Ishikawa (cell line): ENCODE data around the gene MRPS22.

Experiments used
- CREB1 ChIP-seq: IDR thresholded peaks from 2 replicates; pipeline ENCODE4 v1.6.1; 2012; ENCODE audit warnings: low read depth
- FOXM1 ChIP-seq: IDR thresholded peaks from 2 replicates; pipeline ENCODE4 v1.6.1; 2012; ENCODE audit warnings: low read depth, borderline replicate concordance
- RAD21 ChIP-seq: IDR thresholded peaks from 2 replicates; pipeline ENCODE4 v1.6.1; 2012; ENCODE audit warnings: low read depth
- TEAD4 ChIP-seq: IDR thresholded peaks from 2 replicates; pipeline ENCODE4 v1.6.1; 2012

DNA sequence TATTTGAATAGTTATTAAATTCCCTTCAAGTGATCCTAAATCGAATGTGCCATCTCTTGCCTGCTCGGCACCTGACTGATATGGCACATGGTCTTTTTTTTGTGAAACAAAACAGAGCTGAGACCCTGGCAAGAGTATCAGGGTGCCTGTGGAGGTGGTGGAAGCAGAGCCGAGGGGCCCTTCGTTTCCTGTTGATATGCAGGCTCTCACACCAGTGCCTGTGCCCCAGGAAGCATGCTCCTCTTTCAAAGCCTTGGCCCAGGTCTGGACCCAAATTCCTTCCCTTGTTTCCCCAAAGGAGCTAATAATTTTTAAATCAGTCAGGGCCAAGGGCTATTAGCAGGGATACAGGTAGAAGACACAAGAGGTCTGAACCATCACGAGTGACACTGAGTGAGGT is 21.5 kb upstream of the MRPS22 start:
- no peak for TF ChIP-seq RAD21
- no peak for TF ChIP-seq CREB1
- TF ChIP-seq TEAD4 = no peak
- no peak for TF ChIP-seq FOXM1
